SK-N-SH treated with all-trans-retinoic acid at 6 μM for 48 hours (cell line): ENCODE data around the gene MAP3K12.

Source experiments
- ISL1 ChIP-seq: fragments of 250-450 bp; sonication (Bioruptor Pico); IDR thresholded peaks from 2 replicates; pipeline ENCODE4 v2.1.2; 2022; ENCODE audit warnings: mild to moderate bottlenecking, moderate library complexity
- RARB ChIP-seq: fragments of 250-450 bp; sonication (Bioruptor Pico); IDR thresholded peaks from 2 replicates; pipeline ENCODE4 v1.8.0; 2021; ENCODE audit warnings: mild to moderate bottlenecking, moderate library complexity
- TOX ChIP-seq: fragments of 250-450 bp; sonication (Bioruptor Pico); IDR thresholded peaks from 2 replicates; pipeline ENCODE4 v1.8.0; 2021; ENCODE audit warnings: mild to moderate bottlenecking, moderate library complexity, borderline replicate concordance
- ZNF70 ChIP-seq: fragments of 450-650 bp; formaldehyde crosslinking; IDR thresholded peaks from 2 replicates; pipeline ENCODE4 v1.5.0; 2020; ENCODE audit warnings: mild to moderate bottlenecking, moderate library complexity
- TF ChIP-seq, protein P1 (sequence below): fragments of 250-450 bp; sonication (Bioruptor Pico); IDR thresholded peaks from 2 replicates; pipeline ENCODE4 v1.8.0; 2020; ENCODE audit warnings: mild to moderate bottlenecking, moderate library complexity, borderline replicate concordance

DNA sequence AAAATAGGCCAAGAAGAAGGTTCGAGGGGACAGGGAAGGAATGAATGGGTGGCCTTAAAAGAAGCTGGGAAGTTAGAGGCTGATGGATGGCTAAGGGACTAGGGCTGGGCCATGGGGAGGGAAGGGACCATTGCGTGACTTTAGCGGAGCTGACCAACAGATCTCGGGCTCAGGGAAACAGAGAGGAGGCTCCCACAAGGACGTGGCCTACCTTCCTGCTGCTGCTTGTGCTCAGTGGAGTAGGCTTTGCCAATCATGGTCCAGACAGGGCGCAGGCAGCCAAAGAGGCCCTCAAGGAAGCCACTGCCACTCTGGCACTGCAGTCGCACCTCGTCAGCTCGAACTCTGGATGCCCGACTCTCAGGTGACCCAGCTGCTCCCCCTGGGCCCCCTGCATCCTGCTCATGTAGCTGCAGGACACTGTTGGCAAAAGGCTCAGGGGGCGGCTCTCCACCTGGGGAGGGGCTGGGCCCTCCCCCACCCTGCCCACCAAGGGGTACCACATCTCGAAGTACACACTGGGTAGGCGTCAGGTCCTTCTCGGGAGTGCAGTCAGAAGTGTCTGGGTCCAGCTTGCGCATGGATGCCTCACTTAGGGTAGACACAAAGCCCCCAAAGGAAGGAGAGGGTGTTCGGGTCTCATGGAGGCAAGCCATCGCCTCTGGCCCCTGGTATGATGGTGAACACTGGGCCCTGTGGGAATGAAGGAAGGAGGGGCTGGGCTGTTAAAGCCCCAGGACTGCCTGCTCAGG lies 12.3 kb downstream of the MAP3K12 start:
- no peak for TF ChIP-seq TOX (CRISPR knock-in tag)
- TF ChIP-seq, protein P1, sequence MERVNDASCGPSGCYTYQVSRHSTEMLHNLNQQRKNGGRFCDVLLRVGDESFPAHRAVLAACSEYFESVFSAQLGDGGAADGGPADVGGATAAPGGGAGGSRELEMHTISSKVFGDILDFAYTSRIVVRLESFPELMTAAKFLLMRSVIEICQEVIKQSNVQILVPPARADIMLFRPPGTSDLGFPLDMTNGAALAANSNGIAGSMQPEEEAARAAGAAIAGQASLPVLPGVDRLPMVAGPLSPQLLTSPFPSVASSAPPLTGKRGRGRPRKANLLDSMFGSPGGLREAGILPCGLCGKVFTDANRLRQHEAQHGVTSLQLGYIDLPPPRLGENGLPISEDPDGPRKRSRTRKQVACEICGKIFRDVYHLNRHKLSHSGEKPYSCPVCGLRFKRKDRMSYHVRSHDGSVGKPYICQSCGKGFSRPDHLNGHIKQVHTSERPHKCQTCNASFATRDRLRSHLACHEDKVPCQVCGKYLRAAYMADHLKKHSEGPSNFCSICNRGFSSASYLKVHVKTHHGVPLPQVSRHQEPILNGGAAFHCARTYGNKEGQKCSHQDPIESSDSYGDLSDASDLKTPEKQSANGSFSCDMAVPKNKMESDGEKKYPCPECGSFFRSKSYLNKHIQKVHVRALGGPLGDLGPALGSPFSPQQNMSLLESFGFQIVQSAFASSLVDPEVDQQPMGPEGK (CRISPR knock-in tag), result no peak
- TF ChIP-seq ISL1 (CRISPR knock-in tag), result no peak
- TF ChIP-seq RARB (CRISPR knock-in tag), result no peak
- TF ChIP-seq ZNF70 (CRISPR knock-in tag), result no peak
